ENCODE data around the gene CACNB2.

DNA sequence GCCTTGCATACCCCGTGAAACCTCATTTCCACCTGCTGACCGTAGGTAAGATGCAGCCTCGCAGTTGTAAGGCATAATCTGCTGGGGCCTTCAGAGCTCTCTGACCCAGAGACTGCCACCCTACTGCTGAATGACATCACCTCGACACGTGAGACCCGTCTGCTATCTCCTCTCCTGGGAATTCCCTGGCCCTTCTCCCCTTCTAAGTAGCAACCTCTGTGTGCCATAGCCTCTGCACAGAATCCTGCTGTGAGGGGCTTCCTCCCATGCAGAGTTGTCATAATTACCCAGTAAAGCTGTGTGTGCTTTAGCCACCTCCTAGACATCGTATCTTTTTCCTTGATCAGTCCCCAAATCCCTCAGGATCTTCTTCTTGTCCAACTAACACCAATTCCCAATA, 106.7 kb downstream of the CACNB2 start:
- TF ChIP-seq CTCF (IDR thresholded peaks at IDR 0.05) (no peak), POLR2A (IDR thresholded peaks at IDR 0.05) (no peak)

Measured in adrenal gland (tissue), 5 donors.